Activated CD8-positive, alpha-beta T cell treated with anti-CD3 and anti-CD28 coated beads for 36 hours (primary cell): ENCODE data around the gene RCSD1. TPM values are rescaled to one million over a fixed set of nuclear protein-coding genes. Genes with fewer than 3 reads are reported as not detected.

Source experiments
- ATAC-seq: fragments of 200-7000 bp; cut with Tn5 transposase; one replicate; pipeline ENCODE4 v1.10.0; 2021; ENCODE audit warnings: mild to moderate bottlenecking, moderate library complexity
- CTCF ChIA-PET: fragments of 350-600 bp; sonication (Branson Sonifier 250); formaldehyde crosslinking; loops from one replicate; lab custom pipeline; 2021; ENCODE audit warnings: antibody characterized with exemption; lab: Charles Lee
- POLR2A ChIA-PET: fragments of 350-600 bp; sonication (Branson Sonifier 250); formaldehyde crosslinking; loops from one replicate; lab custom pipeline; 2021; ENCODE audit warnings: antibody characterized with exemption; lab: Charles Lee
- DNase-seq: peaks from one replicate; pipeline ENCODE4 v3.0.0-alpha.2; 2020
- H3K27ac Mint-ChIP-seq: one replicate; pipeline ENCODE4 v1.8.0; 2021; ENCODE audit warnings: mild to moderate bottlenecking, mixed read lengths
- H3K27me3 Mint-ChIP-seq: one replicate; pipeline ENCODE4 v1.8.0; 2021; ENCODE audit warnings: mixed read lengths
- H3K36me3 Mint-ChIP-seq: one replicate; pipeline ENCODE4 v1.8.0; 2021; ENCODE audit warnings: low read depth, mixed read lengths
- H3K4me1 Mint-ChIP-seq: one replicate; pipeline ENCODE4 v1.8.0; 2021; ENCODE audit warnings: low read depth, mixed read lengths
- H3K4me3 Mint-ChIP-seq: one replicate; pipeline ENCODE4 v1.8.0; 2021; ENCODE audit warnings: mild to moderate bottlenecking, moderate library complexity, mixed read lengths
- H3K9me3 Mint-ChIP-seq: one replicate; pipeline ENCODE4 v1.8.0; 2021; ENCODE audit warnings: mixed read lengths
- intact Hi-C: fragments of 100-400 bp; cut with micrococcal nuclease; formaldehyde crosslinking; loops from one replicate; pipeline ENCODE4 v1.10.0; 2022
- total RNA-seq, 2 experiments: library from RNA; stranded (reverse); gene quantifications; one replicate each; pipeline ENCODE4 v1.2.3, GENCODE V29; 2021
- TF ChIP-seq, protein P1 (sequence below): fragments of 200-600 bp; IDR thresholded peaks from one replicate; pipeline ENCODE4 v1.8.0; 2022; ENCODE audit warnings: antibody characterized with exemption, mild to moderate bottlenecking

The RCSD1 gene
- total RNA-seq, 2 experiments from 2014 or later, result 66.4 to 67.9 TPM

DNA sequence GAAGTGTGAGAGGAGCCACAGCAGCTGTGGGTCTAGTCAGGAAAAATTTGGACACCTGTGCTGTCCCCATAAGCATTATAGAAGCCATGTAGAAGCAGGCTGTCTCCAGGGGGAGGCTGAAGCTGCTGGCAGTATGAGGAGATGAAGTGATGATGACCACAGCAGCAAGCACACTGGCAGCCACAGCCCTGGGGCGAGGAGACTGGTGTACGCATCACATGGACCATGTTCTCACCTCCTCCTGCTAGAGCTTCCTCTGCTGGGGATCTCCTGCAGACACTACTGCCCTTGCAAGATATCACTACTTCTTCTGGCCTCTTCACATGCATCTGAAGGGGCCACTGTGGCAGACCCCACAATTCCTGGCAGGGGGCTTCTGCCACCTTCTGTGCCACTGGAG is 42.7 kb upstream of the RCSD1 start:
- no peak overlapping the region for H3K4me3 Mint-ChIP-seq
- H3K27ac Mint-ChIP-seq, result no peak overlapping the region
- DNase-seq (no peak), ATAC-seq (no peak)
- intact Hi-C loops, result no loop called here
- no peaks in the 10 kb centered on the region for H3K27me3 Mint-ChIP-seq
- H3K9me3 Mint-ChIP-seq, result no peaks in the 10 kb centered on the region
- ChIA-PET POLR2A (no interaction called here), CTCF (interaction anchor here (1.8 to 3.3 kb wide), 2 partner anchors 13 to 100 kb away, joined by 7 to 13 read pairs; no protein-coding TSS in a partner anchor)
- H3K36me3 Mint-ChIP-seq, result no peaks in the 10 kb centered on the region
- TF ChIP-seq, protein P1, sequence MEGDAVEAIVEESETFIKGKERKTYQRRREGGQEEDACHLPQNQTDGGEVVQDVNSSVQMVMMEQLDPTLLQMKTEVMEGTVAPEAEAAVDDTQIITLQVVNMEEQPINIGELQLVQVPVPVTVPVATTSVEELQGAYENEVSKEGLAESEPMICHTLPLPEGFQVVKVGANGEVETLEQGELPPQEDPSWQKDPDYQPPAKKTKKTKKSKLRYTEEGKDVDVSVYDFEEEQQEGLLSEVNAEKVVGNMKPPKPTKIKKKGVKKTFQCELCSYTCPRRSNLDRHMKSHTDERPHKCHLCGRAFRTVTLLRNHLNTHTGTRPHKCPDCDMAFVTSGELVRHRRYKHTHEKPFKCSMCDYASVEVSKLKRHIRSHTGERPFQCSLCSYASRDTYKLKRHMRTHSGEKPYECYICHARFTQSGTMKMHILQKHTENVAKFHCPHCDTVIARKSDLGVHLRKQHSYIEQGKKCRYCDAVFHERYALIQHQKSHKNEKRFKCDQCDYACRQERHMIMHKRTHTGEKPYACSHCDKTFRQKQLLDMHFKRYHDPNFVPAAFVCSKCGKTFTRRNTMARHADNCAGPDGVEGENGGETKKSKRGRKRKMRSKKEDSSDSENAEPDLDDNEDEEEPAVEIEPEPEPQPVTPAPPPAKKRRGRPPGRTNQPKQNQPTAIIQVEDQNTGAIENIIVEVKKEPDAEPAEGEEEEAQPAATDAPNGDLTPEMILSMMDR, result no peak
- no peaks in the 10 kb centered on the region for H3K4me1 Mint-ChIP-seq

DNA sequence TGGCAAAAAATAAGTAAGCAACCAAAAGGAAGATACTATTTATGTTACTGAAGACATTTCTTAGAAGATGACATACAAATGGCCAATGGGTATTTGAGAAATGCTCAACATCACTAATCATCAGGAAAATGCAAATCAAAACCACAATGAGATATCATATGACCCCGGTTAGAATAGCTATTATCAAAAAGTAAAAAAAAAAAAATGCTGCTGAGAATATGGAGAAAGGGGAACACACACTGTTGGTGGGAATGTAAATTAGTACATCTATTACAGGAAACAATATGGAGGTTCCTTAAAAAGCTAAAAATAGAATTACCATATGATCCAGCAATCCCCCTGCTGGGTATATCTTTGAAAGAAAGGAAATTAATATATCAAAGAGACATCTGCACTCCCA is 42.2 kb upstream of the RCSD1 start:
- Mint-ChIP-seq H3K9me3 (no peaks in the 10 kb centered on the region), H3K4me1 (no peaks in the 10 kb centered on the region), H3K27me3 (no peaks in the 10 kb centered on the region), H3K4me3 (no peak overlapping the region), H3K27ac (no peak overlapping the region), H3K36me3 (no peaks in the 10 kb centered on the region)
- no peak for DNase-seq
- POLR2A ChIA-PET, result no interaction called here
- intact Hi-C loops, result no loop called here
- ATAC-seq, result no peak
- TF ChIP-seq, protein P1, result no peak
- CTCF ChIA-PET, result interaction anchor here (0.7 to 3.3 kb wide), 3 partner anchors 13 to 100 kb away, joined by 3 to 13 read pairs (median 7); no protein-coding TSS in a partner anchor

DNA sequence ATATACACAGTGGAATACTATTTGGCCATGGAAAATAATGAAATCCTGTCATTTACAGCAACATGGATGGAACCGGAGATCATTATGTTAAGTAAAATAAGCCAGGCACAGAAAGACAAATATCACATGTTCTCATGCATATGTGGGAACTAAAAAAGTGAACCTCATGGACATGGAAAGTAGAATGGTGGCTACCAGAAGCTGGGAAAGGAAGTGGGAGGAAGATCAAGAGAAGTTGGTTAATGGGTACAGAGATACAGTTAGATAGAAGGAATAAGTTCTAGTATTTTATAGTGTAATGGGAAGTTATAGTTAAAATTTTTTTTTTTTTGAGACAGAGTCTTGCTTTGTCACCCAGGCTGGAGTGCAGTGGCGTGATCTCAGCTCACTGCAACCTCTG is 41.7 kb upstream of the RCSD1 start:
- ChIA-PET CTCF (interaction anchor here (0.7 to 3.3 kb wide), 3 partner anchors 12 to 99 kb away, joined by 3 to 13 read pairs (median 7); no protein-coding TSS in a partner anchor), POLR2A (interaction anchor here (0.8 kb wide), 2 partner anchors 40 to 151 kb away, joined by 3 read pairs; no protein-coding TSS in a partner anchor)
- Mint-ChIP-seq H3K4me3 (no peak overlapping the region), H3K9me3 (no peaks in the 10 kb centered on the region), H3K4me1 (no peaks in the 10 kb centered on the region), H3K36me3 (no peaks in the 10 kb centered on the region), H3K27ac (no peak overlapping the region), H3K27me3 (no peaks in the 10 kb centered on the region)
- TF ChIP-seq, protein P1, result no peak
- intact Hi-C loops, result no loop called here
- ATAC-seq (no peak), DNase-seq (no peak)

DNA sequence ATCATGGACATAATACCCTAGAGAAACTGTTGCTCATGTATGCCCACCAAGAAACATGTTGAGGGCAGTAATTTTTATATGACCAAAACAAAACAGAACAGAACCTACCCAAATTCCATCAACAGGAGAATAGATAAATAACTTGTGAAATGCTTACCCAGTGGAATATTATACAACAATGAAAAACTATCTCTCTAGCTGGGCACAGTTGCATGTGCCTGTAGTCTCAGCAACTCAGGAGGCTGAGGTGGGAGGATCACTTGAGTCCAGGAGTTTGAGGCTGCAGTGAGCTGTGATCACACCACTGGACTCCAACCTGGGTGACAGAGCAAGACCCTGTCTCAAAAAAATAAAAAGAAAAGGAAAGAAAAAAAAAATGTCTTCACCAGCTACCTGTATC is 37.6 kb upstream of the RCSD1 start:
- CTCF ChIA-PET, result interaction anchor here (1.1 to 3.7 kb wide), 2 partner anchors 45 to 95 kb away, joined by 4 to 28 read pairs; no protein-coding TSS in a partner anchor
- ATAC-seq, result no peak
- Mint-ChIP-seq H3K27me3 (no peaks in the 10 kb centered on the region), H3K36me3 (no peaks in the 10 kb centered on the region), H3K27ac (no peak overlapping the region), H3K4me3 (no peak overlapping the region), H3K4me1 (peaks cover 4% of the 10 kb centered on the region), H3K9me3 (no peaks in the 10 kb centered on the region)
- no peak for DNase-seq
- intact Hi-C loops, result no loop called here
- TF ChIP-seq, protein P1, result no peak
- POLR2A ChIA-PET, result no interaction called here

DNA sequence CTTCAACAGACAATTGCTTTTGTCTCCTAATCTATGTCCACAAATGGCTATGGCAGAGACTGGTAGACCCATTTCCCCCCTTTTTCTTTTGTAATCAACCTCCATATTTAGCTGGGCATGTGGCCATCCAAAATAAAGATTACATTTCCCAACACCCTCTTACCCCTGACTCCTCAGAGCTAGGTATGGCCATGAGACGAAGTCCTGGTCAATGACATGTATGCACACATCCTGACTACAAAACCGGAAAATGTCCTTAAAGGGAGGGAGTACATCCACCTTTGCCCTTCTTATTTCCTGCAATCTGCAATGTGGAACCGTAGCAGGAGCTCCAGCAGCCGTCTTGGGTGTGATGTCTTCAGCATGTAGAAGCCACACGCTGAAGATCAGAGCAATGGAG is 36.2 kb upstream of the RCSD1 start:
- H3K36me3 Mint-ChIP-seq, result no peaks in the 10 kb centered on the region
- no peak overlapping the region for H3K27ac Mint-ChIP-seq
- CTCF ChIA-PET, result interaction anchor here (3.7 kb wide), 1 partner anchor 94 kb away, joined by 28 read pairs; no protein-coding TSS in a partner anchor
- H3K27me3 Mint-ChIP-seq, result no peaks in the 10 kb centered on the region
- peaks cover 4% of the 10 kb centered on the region for H3K4me1 Mint-ChIP-seq
- POLR2A ChIA-PET, result interaction anchor here (1.1 kb wide), 1 partner anchor 14 kb away, joined by 3 read pairs; no protein-coding TSS in a partner anchor
- no peak overlapping the region for H3K4me3 Mint-ChIP-seq
- H3K9me3 Mint-ChIP-seq, result no peaks in the 10 kb centered on the region
- DNase-seq (no peak), ATAC-seq (no peak)
- TF ChIP-seq, protein P1, result no peak
- intact Hi-C loops, result no loop called here
